NCI-H2029 treated with DMSO at 0.1 percent for 48 hours (cell line): ENCODE measurements around the gene NDUFAF2.
A peak's percentile ranks its signal among the peaks of the same experiment; 100 is the strongest.
"Not testable (repeated sequence)": the region's sequence is repeated elsewhere in the genome, so short reads cannot be mapped to it uniquely, and the experiment has no call there.

Experiments
- DNase-seq: peaks from one replicate; lab custom pipeline; 2025; lab: John Stamatoyannopoulos, UW

NDUFAF2 gene

GRCh38 chr5:61177716-61178115, 232.7 kb downstream of the NDUFAF2 start:
- DNase-seq, result no peak

DNA sequence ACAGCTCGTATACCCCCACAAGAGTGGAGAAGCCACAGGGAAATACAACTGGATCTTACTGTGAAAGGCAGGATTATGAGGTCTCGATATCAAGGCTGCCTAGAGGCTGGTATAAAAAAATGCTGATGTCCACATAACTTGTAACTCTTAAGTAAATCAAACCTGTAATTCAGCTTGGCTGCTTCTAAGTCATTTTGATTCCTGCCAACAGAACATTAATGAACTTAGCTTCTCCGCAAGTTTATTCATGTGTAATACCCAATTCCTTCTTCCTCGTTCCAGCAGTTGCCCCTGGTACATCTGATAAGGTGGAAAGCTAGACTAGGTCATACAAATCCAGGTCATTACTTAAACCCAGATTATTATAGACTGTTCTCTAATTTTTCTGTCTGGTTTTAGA, 233.7 kb downstream of the NDUFAF2 start:
- no peak for DNase-seq

- DNase-seq, result no peak
These were observed 235.9 kb downstream of the NDUFAF2 start for GRCh38 chr5:61180886-61181285.

DNA sequence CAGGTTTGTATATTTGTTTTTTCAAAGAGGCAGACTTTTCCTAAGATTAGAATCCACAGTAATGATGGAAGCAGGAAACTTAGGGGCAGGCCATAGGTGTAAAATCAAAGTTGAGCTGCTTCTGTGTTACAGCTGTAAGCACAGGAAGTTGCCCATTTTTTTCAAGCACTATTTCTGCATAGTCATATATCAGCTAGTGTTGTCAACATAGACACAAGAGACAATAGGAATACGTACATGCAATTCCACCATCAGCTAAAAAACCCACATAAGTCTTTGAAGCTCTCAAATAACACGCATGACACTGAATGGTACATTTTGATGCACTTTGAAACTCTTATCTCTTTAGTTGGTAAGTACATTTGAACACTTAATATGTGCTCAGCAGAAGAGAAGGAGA, 237.4 kb downstream of the NDUFAF2 start:
- no peak for DNase-seq

GRCh38 chr5:61183538-61183937, 238.5 kb downstream of the NDUFAF2 start:
- DNase-seq, result no peak

- DNase-seq, result no peak
These were observed 239.7 kb downstream of the NDUFAF2 start for GRCh38 chr5:61184708-61185107.

GRCh38 chr5:61186634-61187033, 241.6 kb downstream of the NDUFAF2 start:
- DNase-seq, result peak; percentile 21

- not testable (repeated sequence) for DNase-seq
These were observed 242.3 kb downstream of the NDUFAF2 start for GRCh38 chr5:61187352-61187751.

DNA sequence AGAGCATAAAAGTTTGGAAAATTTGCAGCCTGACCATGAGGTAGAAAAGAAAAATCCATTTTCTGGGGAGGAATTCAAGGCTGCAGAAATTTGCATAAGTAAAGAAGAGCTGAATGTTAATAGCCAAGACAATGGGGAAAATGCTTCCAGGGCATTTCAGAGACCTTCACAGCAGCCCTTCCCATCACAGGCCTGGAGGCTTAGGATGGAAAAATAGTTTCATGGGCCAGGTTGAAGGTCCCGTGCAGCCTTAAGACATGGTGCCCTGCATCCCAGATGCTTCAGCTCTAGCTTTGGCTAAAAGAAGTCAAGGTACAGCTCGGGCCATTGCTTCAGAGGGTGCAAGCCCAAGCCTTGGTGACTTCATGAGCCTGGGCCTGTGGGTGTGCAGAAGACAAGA, 242.8 kb downstream of the NDUFAF2 start:
- not testable (repeated sequence) for DNase-seq

DNA sequence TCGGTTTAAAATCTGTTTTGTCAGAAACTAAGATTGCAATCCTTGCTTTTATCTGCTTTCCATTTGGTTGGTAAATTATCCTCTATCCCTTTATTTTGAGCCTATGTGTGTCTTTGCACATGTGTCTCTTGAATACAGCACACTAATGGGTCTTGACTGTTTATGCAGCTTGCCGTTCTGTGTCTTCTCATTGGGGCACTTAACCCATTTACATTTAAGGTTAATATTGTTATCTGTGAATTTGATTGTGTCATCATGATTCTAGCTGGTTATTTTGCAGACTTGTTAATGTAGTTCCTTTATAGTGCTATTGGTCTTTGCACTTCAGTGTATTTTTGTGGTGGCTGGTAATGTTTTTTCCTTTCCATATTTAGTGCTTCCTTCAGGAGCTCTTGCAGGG, 253.6 kb downstream of the NDUFAF2 start:
- DNase-seq, result no peak

DNA sequence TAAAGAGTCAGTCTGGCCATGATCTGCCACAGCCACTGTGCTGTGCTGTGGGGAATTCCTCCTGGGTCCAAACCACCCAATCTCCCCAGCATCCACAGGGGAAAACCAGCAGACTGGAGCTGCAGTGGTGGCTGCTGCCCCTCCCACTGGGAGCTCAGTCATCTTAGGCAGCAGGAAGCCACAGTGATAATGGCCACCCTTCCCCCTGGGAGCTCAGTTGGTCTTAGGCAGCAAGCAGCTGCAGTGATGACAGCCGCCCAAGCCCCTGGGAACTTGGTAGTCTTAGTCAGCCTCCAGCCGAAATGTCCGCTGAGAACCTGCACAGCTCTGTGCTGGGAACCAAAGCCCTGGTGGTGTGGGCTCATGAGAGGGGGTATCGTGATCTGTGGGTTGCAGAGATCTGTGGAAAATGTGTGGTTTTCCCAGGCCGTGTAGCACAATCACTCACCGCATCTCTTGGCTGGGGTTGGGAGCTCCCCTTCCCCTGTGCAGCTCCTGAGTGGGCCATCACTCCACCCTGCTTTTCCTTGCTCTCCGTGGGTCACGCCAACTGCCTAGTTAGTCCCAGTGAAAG, 255.7 kb downstream of the NDUFAF2 start:
- no peak for DNase-seq

DNA sequence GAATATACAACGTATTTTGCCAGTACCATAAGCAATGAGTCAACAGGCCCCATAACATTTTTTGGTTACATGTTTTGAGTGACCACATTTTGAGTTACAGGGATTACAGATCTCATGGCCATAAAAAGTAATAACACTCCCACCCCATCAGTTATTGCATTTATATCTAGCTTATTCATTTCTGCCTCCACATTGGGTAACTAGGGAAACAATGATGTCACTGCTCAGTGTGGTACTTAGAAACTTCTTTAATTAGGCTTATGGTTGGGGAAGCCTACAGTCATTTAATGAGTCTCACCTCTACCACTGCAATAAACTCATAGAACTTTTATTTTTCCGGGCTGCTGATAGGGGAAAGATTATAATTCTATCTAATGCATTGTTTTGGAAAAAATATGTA, 257.2 kb downstream of the NDUFAF2 start:
- no peak for DNase-seq
